Upper lobe of right lung (tissue), 1 donor: ENCODE data around the gene GNAL. TPM values are rescaled to one million over a fixed set of nuclear protein-coding genes. Genes with fewer than 3 reads are reported as not detected.

Experiments used
- ATAC-seq: fragments of 200-7000 bp; cut with Tn5 transposase; one replicate; pipeline ENCODE4 v1.9.1; 2020; ENCODE audit warnings: mild to moderate bottlenecking, moderate library complexity
- DNase-seq: peaks from one replicate; pipeline ENCODE4 v3.0.0-alpha.2; 2020
- H3K27ac ChIP-seq: fragments of 200-600 bp; one replicate; pipeline ENCODE4 v1.8.0; 2022
- H3K27me3 ChIP-seq: fragments of 200-600 bp; one replicate; pipeline ENCODE4 v1.8.0; 2022; ENCODE audit warnings: mild to moderate bottlenecking
- H3K36me3 ChIP-seq: fragments of 200-600 bp; one replicate; pipeline ENCODE4 v1.8.0; 2022
- H3K4me1 ChIP-seq: fragments of 200-600 bp; one replicate; pipeline ENCODE4 v1.8.0; 2022
- H3K4me3 ChIP-seq: fragments of 200-600 bp; one replicate; pipeline ENCODE4 v1.8.0; 2022; ENCODE audit warnings: mild to moderate bottlenecking
- H3K9me3 ChIP-seq: fragments of 200-600 bp; one replicate; pipeline ENCODE4 v1.8.0; 2022
- CTCF ChIP-seq: fragments of 200-600 bp; IDR thresholded peaks from one replicate; pipeline ENCODE4 v1.8.0; 2022; ENCODE audit warnings: antibody characterized with exemption
- intact Hi-C: fragments of 100-400 bp; cut with DNase I; formaldehyde crosslinking; loops from one replicate; pipeline ENCODE4 v1.11.0; 2022
- total RNA-seq: library from RNA; stranded (reverse); fragmentation: NEBNext Ultra II Directional; extraction: Animal tissue kit (Norgen Biotek cat#: 25700); gene quantifications from one replicate; pipeline ENCODE4 v1.2.1, GENCODE V29; 2021
- donor health status: DM: no; HTN: yes; CAD: no; lungs with severe emphysema.

GNAL gene
- total RNA-seq, 1 donor from 2014 or later: 4.3 TPM

GRCh38 chr18:11785444-11786055 is 96.5 kb downstream of the GNAL start:
- no peak for TF ChIP-seq CTCF
- no peak overlapping the region for H3K27ac ChIP-seq
- ATAC-seq (no peak), DNase-seq (no peak)
- H3K9me3 ChIP-seq: no peaks in the 10 kb centered on the region
- no peaks in the 10 kb centered on the region for H3K4me1 ChIP-seq
- H3K36me3 ChIP-seq: no peaks in the 10 kb centered on the region
- intact Hi-C loops: no loop called here
- no peaks in the 10 kb centered on the region for H3K27me3 ChIP-seq
- no peak overlapping the region for H3K4me3 ChIP-seq

GRCh38 chr18:11789716-11790510 is 100.8 kb downstream of the GNAL start:
- intact Hi-C loops: no loop called here
- Histone ChIP-seq H3K4me1 (no peaks in the 10 kb centered on the region), H3K9me3 (no peaks in the 10 kb centered on the region), H3K27ac (no peak overlapping the region), H3K4me3 (no peak overlapping the region), H3K36me3 (no peaks in the 10 kb centered on the region), H3K27me3 (no peaks in the 10 kb centered on the region)
- TF ChIP-seq CTCF: no peak
- ATAC-seq (no peak), DNase-seq (no peak)

DNA sequence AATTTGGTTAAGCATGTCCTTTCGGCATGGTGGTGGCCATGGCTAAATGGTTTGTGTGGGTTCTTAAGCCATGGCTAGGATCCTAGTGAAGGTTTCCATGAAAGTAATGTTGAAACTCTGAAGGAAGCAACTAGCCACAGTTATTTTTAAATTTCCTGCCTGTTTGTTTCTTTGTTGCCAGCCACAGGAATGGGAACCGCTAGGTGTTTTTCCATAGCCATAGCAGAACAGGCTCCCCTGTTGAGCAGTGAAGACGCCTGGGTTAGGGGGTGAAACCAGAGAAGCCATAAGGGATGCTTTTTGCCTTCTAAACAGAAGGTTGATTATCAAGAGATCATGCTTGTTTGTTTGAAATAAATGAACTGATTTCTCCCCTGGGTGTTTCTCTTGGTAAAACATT is 102.1 kb downstream of the GNAL start:
- Histone ChIP-seq H3K9me3 (no peaks in the 10 kb centered on the region), H3K4me1 (no peaks in the 10 kb centered on the region), H3K27ac (no peak overlapping the region), H3K36me3 (no peaks in the 10 kb centered on the region), H3K4me3 (no peak overlapping the region), H3K27me3 (no peaks in the 10 kb centered on the region)
- intact Hi-C loops: no loop called here
- no peak for ATAC-seq
- TF ChIP-seq CTCF: no peak
- no peak for DNase-seq

DNA sequence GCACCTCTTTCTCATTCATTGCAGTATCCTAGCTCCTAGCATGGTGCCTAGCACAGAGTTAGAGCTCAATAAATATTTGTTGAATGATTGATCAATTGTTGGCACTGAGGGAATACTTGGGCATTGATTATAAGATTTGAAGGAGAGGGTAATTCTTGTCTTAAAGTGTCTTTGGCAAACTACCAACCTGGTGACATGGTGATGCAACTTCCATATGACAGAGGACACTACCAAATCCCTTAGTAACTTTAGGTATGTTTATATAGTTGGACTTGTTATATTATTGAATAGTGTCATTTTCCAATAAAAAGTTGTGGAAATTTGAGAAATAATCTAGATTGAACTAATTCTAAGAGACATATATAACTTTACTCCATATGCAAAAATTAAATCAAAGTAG is 103.6 kb downstream of the GNAL start:
- Histone ChIP-seq H3K27ac (no peak overlapping the region), H3K36me3 (no peaks in the 10 kb centered on the region), H3K9me3 (no peaks in the 10 kb centered on the region), H3K4me3 (no peak overlapping the region), H3K27me3 (no peaks in the 10 kb centered on the region), H3K4me1 (no peaks in the 10 kb centered on the region)
- TF ChIP-seq CTCF: no peak
- intact Hi-C loops: no loop called here
- no peak for DNase-seq
- ATAC-seq: no peak

DNA sequence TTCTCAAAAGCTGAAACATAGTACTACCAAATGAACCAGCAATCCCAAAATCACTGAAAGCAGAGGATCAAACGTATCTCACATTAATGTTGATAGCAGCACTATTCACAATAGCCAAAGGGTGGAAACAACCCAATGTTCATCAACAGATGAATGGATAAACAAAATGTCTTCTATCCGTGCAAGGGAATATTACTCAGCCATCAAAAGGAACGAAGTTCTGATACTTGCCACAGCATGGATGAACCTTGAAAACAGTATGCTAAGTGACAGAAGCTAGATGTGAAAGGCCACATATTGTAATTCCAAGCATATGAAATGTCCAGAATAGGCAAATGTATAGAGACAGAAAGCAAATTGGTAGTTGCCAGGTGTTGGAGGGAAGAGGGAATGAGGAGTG is 105.1 kb downstream of the GNAL start:
- intact Hi-C loops: no loop called here
- no peak for DNase-seq
- H3K4me1 ChIP-seq: no peaks in the 10 kb centered on the region
- no peak overlapping the region for H3K4me3 ChIP-seq
- no peaks in the 10 kb centered on the region for H3K36me3 ChIP-seq
- no peak for TF ChIP-seq CTCF
- no peak overlapping the region for H3K27ac ChIP-seq
- ATAC-seq: no peak
- H3K9me3 ChIP-seq: no peaks in the 10 kb centered on the region
- H3K27me3 ChIP-seq: no peaks in the 10 kb centered on the region
